Choroid plexus epithelial cell (primary cell): ENCODE results near the gene NASP.

Source experiments
- DNase-seq: peaks from one replicate; pipeline ENCODE4 v3.0.0-alpha.2; 2010; ENCODE audit warnings: low read depth
- H3K4me3 ChIP-seq: 2 replicates; pipeline ENCODE4 v1.5.1; 2011; ENCODE audit warnings: low read depth, mild to moderate bottlenecking, control low read depth, low read length, moderate library complexity
- CTCF ChIP-seq: conservative IDR thresholded peaks from 2 replicates; pipeline ENCODE4 v1.5.1; 2011; ENCODE audit warnings: low read depth, mild to moderate bottlenecking, control low read depth, inconsistent platforms, low read length, moderate library complexity

The NASP gene

GRCh38 chr1:45554198-45554597, 29.6 kb upstream of the NASP start:
- no peak for DNase-seq
- no peak for TF ChIP-seq CTCF
- no peak overlapping the region for H3K4me3 ChIP-seq

- no peak overlapping the region for H3K4me3 ChIP-seq
- DNase-seq = peak; percentile 15
- TF ChIP-seq CTCF = no peak
Observed at GRCh38 chr1:45557422-45557944, 26.4 kb upstream of the NASP start.

- no peak for DNase-seq
- H3K4me3 ChIP-seq = no peak overlapping the region
- no peak for TF ChIP-seq CTCF
Observed at GRCh38 chr1:45563843-45564242, 20.0 kb upstream of the NASP start.

GRCh38 chr1:45566722-45567121, 17.1 kb upstream of the NASP start:
- TF ChIP-seq CTCF = no peak
- no peak for DNase-seq
- H3K4me3 ChIP-seq = no peak overlapping the region

GRCh38 chr1:45567911-45568310, 15.9 kb upstream of the NASP start:
- TF ChIP-seq CTCF = no peak
- no peak overlapping the region for H3K4me3 ChIP-seq
- DNase-seq = no peak

- DNase-seq = no peak
- no peak overlapping the region for H3K4me3 ChIP-seq
- no peak for TF ChIP-seq CTCF
Observed at GRCh38 chr1:45568421-45568820, 15.4 kb upstream of the NASP start.

GRCh38 chr1:45569571-45569961, 14.3 kb upstream of the NASP start:
- no peak for DNase-seq
- TF ChIP-seq CTCF = no peak
- no peak overlapping the region for H3K4me3 ChIP-seq
